GM19463 (cell line): ENCODE measurements around the gene ALK.

Experiments used
- ATAC-seq: cut with Tn5 transposase; IDR thresholded peaks from one replicate; pipeline ENCODE4 v1.9.1; 2021; ENCODE audit warnings: mild to moderate bottlenecking, moderate library complexity; ENCODE audit not compliant: unreplicated experiment

ALK gene

GRCh38 chr2:29921560-29921915 lies at the start of gene ALK:
TSS of gene ALK (minus strand) at chr2:29921586. CDS start at chr2:29920659, 927 bp downstream.
- ATAC-seq = no peak

- ATAC-seq = no peak
Measured at GRCh38 chr2:29966266-29966665, 44.9 kb upstream of the ALK start.

- ATAC-seq = no peak
Measured at GRCh38 chr2:29963972-29964570, 42.7 kb upstream of the ALK start.

- ATAC-seq = no peak
Measured at GRCh38 chr2:29962922-29963321, 41.5 kb upstream of the ALK start.

- ATAC-seq = no peak
Measured at GRCh38 chr2:29954316-29954715, 32.9 kb upstream of the ALK start.

GRCh38 chr2:29952973-29953372 lies 31.6 kb upstream of the ALK start:
- no peak for ATAC-seq

GRCh38 chr2:29951576-29951975 lies 30.2 kb upstream of the ALK start:
- no peak for ATAC-seq

GRCh38 chr2:29950481-29950880 lies 29.1 kb upstream of the ALK start:
- no peak for ATAC-seq

- ATAC-seq = no peak
Measured at GRCh38 chr2:29949042-29949441, 27.7 kb upstream of the ALK start.

- no peak for ATAC-seq
Measured at GRCh38 chr2:29946505-29946904, 25.1 kb upstream of the ALK start.

- ATAC-seq = no peak
Measured at GRCh38 chr2:29942711-29943110, 21.3 kb upstream of the ALK start.

- no peak for ATAC-seq
Measured at GRCh38 chr2:29940706-29941105, 19.3 kb upstream of the ALK start.

- no peak for ATAC-seq
Measured at GRCh38 chr2:29936020-29936419, 14.6 kb upstream of the ALK start.

- ATAC-seq = no peak
Measured at GRCh38 chr2:29931818-29932217, 10.4 kb upstream of the ALK start.

GRCh38 chr2:29923110-29923721 lies 1.8 kb upstream of the ALK start:
- no peak for ATAC-seq

- ATAC-seq = no peak
Measured at GRCh38 chr2:29922605-29923004, 1.2 kb upstream of the ALK start.

- no peak for ATAC-seq
Measured at GRCh38 chr2:29920631-29921559, 491 bp downstream of the ALK start.

- no peak for ATAC-seq
Measured at GRCh38 chr2:29920130-29920577, 1.2 kb downstream of the ALK start.

GRCh38 chr2:29918941-29919340 lies 2.4 kb downstream of the ALK start:
- no peak for ATAC-seq

- no peak for ATAC-seq
Measured at GRCh38 chr2:29917781-29918180, 3.6 kb downstream of the ALK start.

- no peak for ATAC-seq
Measured at GRCh38 chr2:29916571-29916970, 4.8 kb downstream of the ALK start.

- ATAC-seq = no peak
Measured at GRCh38 chr2:29910960-29911359, 10.4 kb downstream of the ALK start.
